PC-3 (cell line): ENCODE data around the gene FCHO1.

Source experiments
- CTCF ChIP-seq: fragments of 300-600 bp; sonication (generic); conservative IDR thresholded peaks from 2 replicates; pipeline ENCODE4 v1.5.1; 2017; ENCODE audit warnings: antibody characterized with exemption, low read depth, mild to moderate bottlenecking, low read length
- EZH2 ChIP-seq: fragments of 300-600 bp; sonication (generic); IDR thresholded peaks from one replicate; pipeline ENCODE4 v1.6.1; 2017; ENCODE audit warnings: antibody characterized with exemption, mild to moderate bottlenecking, low read length; ENCODE audit not compliant: unreplicated experiment
- EZH2phosphoT487 ChIP-seq: fragments of 300-600 bp; sonication (generic); IDR thresholded peaks from 2 replicates; pipeline ENCODE4 v1.6.1; 2018; ENCODE audit warnings: mild to moderate bottlenecking, antibody characterized with exemption, low read length, borderline replicate concordance

- TF ChIP-seq CTCF, result no peak
- TF ChIP-seq EZH2, result no peak
- TF ChIP-seq EZH2phosphoT487, result no peak
Observed at GRCh38 chr19:17734146-17734545, 17.1 kb upstream of the FCHO1 start.
